ENCODE results near the gene RPS8. TPM values are rescaled to one million over a fixed set of nuclear protein-coding genes. Genes with fewer than 3 reads are reported as not detected.

Gene RPS8
- total and polyA plus RNA-seq, 2 experiments from 2014 or later = 534 to 2,166 TPM

GRCh38 chr1:44785029-44785380 is 9.7 kb downstream of the RPS8 start:
- no peak overlapping the region for H3K27ac ChIP-seq
- peaks cover 4% of the 10 kb centered on the region for H3K4me1 ChIP-seq (ENCODE audit: low read depth)
- H3K4me3 ChIP-seq = no peak overlapping the region
- no peak for DNase-seq (ENCODE audit: low read depth in 1 of 2, low spot score in 1 of 2)
- no peaks in the 10 kb centered on the region for H3K27me3 ChIP-seq
- H3K36me3 ChIP-seq = no peaks in the 10 kb centered on the region
- peak; percentile 0 for TF ChIP-seq CTCF (IDR thresholded peaks at IDR 0.05; ENCODE audit: low read depth, low read length)
- H3K9me3 ChIP-seq (ENCODE audit: low read depth) = no peaks in the 10 kb centered on the region

GRCh38 chr1:44785501-44786137 is 10.3 kb downstream of the RPS8 start:
- TF ChIP-seq CTCF (IDR thresholded peaks at IDR 0.05; ENCODE audit: low read depth, low read length) = no peak
- no peaks in the 10 kb centered on the region for H3K9me3 ChIP-seq (ENCODE audit: low read depth)
- peaks cover 4% of the 10 kb centered on the region for H3K4me1 ChIP-seq (ENCODE audit: low read depth)
- no peak overlapping the region for H3K27ac ChIP-seq
- H3K36me3 ChIP-seq = no peaks in the 10 kb centered on the region
- DNase-seq (ENCODE audit: low read depth in 1 of 2, low spot score in 1 of 2) = no peak
- no peaks in the 10 kb centered on the region for H3K27me3 ChIP-seq
- H3K4me3 ChIP-seq = peak overlapping the region; percentile 10

GRCh38 chr1:44786138-44786840 is 10.9 kb downstream of the RPS8 start:
- Histone ChIP-seq H3K4me3 (peak overlapping the region; percentile 10), H3K36me3 (no peaks in the 10 kb centered on the region), H3K9me3 (ENCODE audit: low read depth) (no peaks in the 10 kb centered on the region), H3K4me1 (ENCODE audit: low read depth) (peaks cover 4% of the 10 kb centered on the region), H3K27ac (no peak overlapping the region), H3K27me3 (no peaks in the 10 kb centered on the region)
- peak; percentile 96 for TF ChIP-seq CTCF (IDR thresholded peaks at IDR 0.05; ENCODE audit: low read depth, low read length)
- peak; percentile 57 to 80 for DNase-seq (ENCODE audit: low read depth in 1 of 2, low spot score in 1 of 2)

- Histone ChIP-seq H3K4me3 (no peak overlapping the region), H3K4me1 (ENCODE audit: low read depth) (peaks cover 4% of the 10 kb centered on the region), H3K36me3 (no peaks in the 10 kb centered on the region), H3K9me3 (ENCODE audit: low read depth) (no peaks in the 10 kb centered on the region), H3K27me3 (no peaks in the 10 kb centered on the region), H3K27ac (no peak overlapping the region)
- no peak for TF ChIP-seq CTCF (IDR thresholded peaks at IDR 0.05; ENCODE audit: low read depth, low read length)
- no peak for DNase-seq (ENCODE audit: low read depth in 1 of 2, low spot score in 1 of 2)
Measured at GRCh38 chr1:44786841-44787426, 11.6 kb downstream of the RPS8 start.

GRCh38 chr1:44787506-44787905 is 12.2 kb downstream of the RPS8 start:
- DNase-seq (ENCODE audit: low read depth in 1 of 2, low spot score in 1 of 2) = no peak
- H3K4me3 ChIP-seq = no peak overlapping the region
- H3K27me3 ChIP-seq = no peaks in the 10 kb centered on the region
- H3K9me3 ChIP-seq (ENCODE audit: low read depth) = no peaks in the 10 kb centered on the region
- H3K4me1 ChIP-seq (ENCODE audit: low read depth) = peaks cover 4% of the 10 kb centered on the region
- TF ChIP-seq CTCF (IDR thresholded peaks at IDR 0.05; ENCODE audit: low read depth, low read length) = no peak
- H3K36me3 ChIP-seq = no peaks in the 10 kb centered on the region
- no peak overlapping the region for H3K27ac ChIP-seq
